Panc1 (cell line): Measurements from ENCODE around the gene FCSK. TPM values are rescaled to one million over a fixed set of nuclear protein-coding genes. Genes with fewer than 3 reads are reported as not detected.
A peak's percentile ranks its signal among the peaks of the same experiment; 100 is the strongest.

Experiments
- ATAC-seq: fragments of 200-7000 bp; cut with Tn5 transposase; 2 replicates; pipeline ENCODE4 v1.9.1; 2020; ENCODE audit warnings: mild to moderate bottlenecking, moderate library complexity
- BruUV-seq: library from RNA; stranded (reverse); fragments of 400-500 nt; replicated peaks from 2 replicates; lab custom pipeline; 2021; lab: Mats Ljungman, UMichigan
- CTCF ChIA-PET: fragments of 300-600 bp; sonication (Branson Sonifier 250); formaldehyde crosslinking; loops from one replicate; lab custom pipeline; 2022; ENCODE audit warnings: antibody characterized with exemption; lab: Charles Lee
- POLR2A ChIA-PET: fragments of 300-600 bp; sonication (Branson Sonifier 250); formaldehyde crosslinking; loops from one replicate; lab custom pipeline; 2022; ENCODE audit warnings: antibody characterized with exemption; lab: Charles Lee
- DNase-seq: peaks from one replicate; pipeline ENCODE4 v3.0.0-alpha.2; 2010; ENCODE audit warnings: low read depth, low spot score
- H3K27ac ChIP-seq: 2 replicates; pipeline ENCODE4 v1.5.1; 2011; ENCODE audit warnings: mild to moderate bottlenecking, low read length, inconsistent platforms
- H3K27me3 ChIP-seq: fragments of 200-500 bp; sonication (Bioruptor generic); 2 replicates; pipeline ENCODE4 v1.6.0; 2014; ENCODE audit warnings: low read length, inconsistent platforms; ENCODE audit not compliant: control insufficient read depth, insufficient read depth
- H3K36me3 ChIP-seq: fragments of 200-500 bp; sonication (Bioruptor generic); 2 replicates; pipeline ENCODE4 v1.5.1; 2014; ENCODE audit warnings: inconsistent platforms, mild to moderate bottlenecking, low read length, moderate library complexity; ENCODE audit not compliant: control insufficient read depth, insufficient read depth
- H3K4me1 ChIP-seq: 2 replicates; pipeline ENCODE4 v1.5.1; 2011; ENCODE audit warnings: inconsistent platforms, mild to moderate bottlenecking, low read length, moderate library complexity; ENCODE audit not compliant: control insufficient read depth, insufficient read depth
- H3K4me3 ChIP-seq, 2 experiments: 2 replicates each; pipeline ENCODE4 v1.5.1; 2011 to 2012; ENCODE audit warnings: low read depth in 2 of 2, low read length in 2 of 2, mild to moderate bottlenecking in 2 of 2, inconsistent platforms in 1 of 2, moderate library complexity in 1 of 2
- H3K9me3 ChIP-seq: fragments of 200-500 bp; sonication (Bioruptor generic); 2 replicates; pipeline ENCODE4 v1.5.1; 2014; ENCODE audit warnings: low read depth, mild to moderate bottlenecking, inconsistent platforms, low read length, moderate library complexity; ENCODE audit not compliant: control insufficient read depth, insufficient read depth
- CTCF ChIP-seq: fragments of 450-650 bp; IDR thresholded peaks from 2 replicates; pipeline ENCODE4 v1.5.1; 2017; ENCODE audit warnings: mild to moderate bottlenecking
- POLR2AphosphoS5 ChIP-seq: IDR thresholded peaks from 2 replicates; pipeline ENCODE4 v1.6.1; 2012; ENCODE audit warnings: mild to moderate bottlenecking, low read depth, low read length, moderate library complexity
- REST ChIP-seq, 2 experiments: IDR thresholded peaks; 2 replicates each; pipeline ENCODE4 v1.6.1; 2011 to 2012; ENCODE audit warnings: low read depth in 2 of 2, control low read depth in 1 of 2, low read length in 1 of 2, mild to moderate bottlenecking in 1 of 2, moderate library complexity in 1 of 2; ENCODE audit not compliant: insufficient read depth in 1 of 2
- SIN3A ChIP-seq: IDR thresholded peaks from 2 replicates; pipeline ENCODE4 v1.6.1; 2012; ENCODE audit warnings: low read depth, mild to moderate bottlenecking, low read length, moderate library complexity, borderline replicate concordance; ENCODE audit not compliant: insufficient read depth
- TCF7L2 ChIP-seq: IDR thresholded peaks from 2 replicates; pipeline ENCODE4 v1.6.1; 2011; ENCODE audit warnings: mild to moderate bottlenecking, low read depth, low read length, inconsistent platforms
- in situ Hi-C: cut with HindIII; loops from 2 replicates; pipeline ENCODE4 v1.10.0; 2016; ENCODE audit warnings: low sequenced_read_pairs, low pct_unique_long_range_greater_than_20kb
- intact Hi-C: fragments of 100-400 bp; cut with micrococcal nuclease; formaldehyde crosslinking; loops from one replicate; pipeline ENCODE4 v1.10.0; 2022; ENCODE audit not compliant: unreplicated experiment
- total RNA-seq: library from RNA; stranded (reverse); gene quantifications from one replicate; pipeline ENCODE4 v1.2.1, GENCODE V29; 2021; ENCODE audit not compliant: unreplicated experiment

FCSK gene
- total RNA-seq, 1 experiment from 2014 or later = 16.9 TPM

GRCh38 chr16:70520612-70521297 lies 66.4 kb downstream of the FCSK start:
- no TSS peak for BruUV-seq
- ChIA-PET CTCF (no interaction called here), POLR2A (interaction anchor here (0.6 kb wide), 2 partner anchors 44 to 1322 kb away, joined by 3 to 4 read pairs; no protein-coding TSS in a partner anchor)
- Histone ChIP-seq H3K9me3 (no peaks in the 10 kb centered on the region), H3K4me3 (no peak overlapping the region), H3K27me3 (no peaks in the 10 kb centered on the region), H3K36me3 (peaks cover 6% of the 10 kb centered on the region; the same call in 1 of the 2 replicates), H3K27ac (no peak overlapping the region), H3K4me1 (peaks cover 5% of the 10 kb centered on the region)
- no peak for ATAC-seq
- TF ChIP-seq CTCF (no peak), SIN3A (no peak), POLR2AphosphoS5 (no peak)
- intact Hi-C loops (no loop called here), in situ Hi-C loops (no loop called here)
- DNase-seq = no peak

- ChIA-PET CTCF (no interaction called here), POLR2A (interaction anchor here (0.6 to 0.7 kb wide), 3 partner anchors 24 to 394 kb away, joined by 3 to 4 read pairs (median 3); no protein-coding TSS in a partner anchor)
- Histone ChIP-seq H3K9me3 (no peaks in the 10 kb centered on the region), H3K4me1 (peaks cover 15% of the 10 kb centered on the region), H3K4me3 (peak overlapping the region; percentile 79 to 99), H3K36me3 (peaks cover 12% of the 10 kb centered on the region), H3K27ac (peak overlapping the region; percentile 99), H3K27me3 (no peaks in the 10 kb centered on the region)
- ATAC-seq (no peak), DNase-seq (no peak)
- in situ Hi-C loops (no loop called here), intact Hi-C loops (no loop called here)
- TF ChIP-seq POLR2AphosphoS5 (no peak), REST (IDR thresholded peaks at IDR 0.05; ENCODE audit: insufficient read depth in 1 of 2, low read depth in 2 of 2, low read length in 1 of 2) (no peak), SIN3A (no peak), CTCF (no peak), TCF7L2 (no peak)
- no TSS peak for BruUV-seq
Measured at GRCh38 chr16:70522216-70523075, 68.1 kb downstream of the FCSK start.
